Lower leg skin (tissue), 3 donors: Measurements from ENCODE around the gene ANKRD24.

ENCODE experiments used
- CTCF ChIP-seq, 3 donors: fragments of 450-650 bp; IDR thresholded peaks; one replicate each; pipeline ENCODE4 v1.5.1; 2016; ENCODE audit warnings: antibody characterized with exemption in 3 of 3, mild to moderate bottlenecking in 3 of 3, moderate library complexity in 2 of 3
- POLR2A ChIP-seq, 2 donors: fragments of 450-650 bp; IDR thresholded peaks; one replicate each; pipeline ENCODE4 v1.6.1; 2016 to 2017; ENCODE audit warnings: antibody characterized with exemption in 2 of 2, mild to moderate bottlenecking in 1 of 2, moderate library complexity in 1 of 2

GRCh38 chr19:4140237-4140711, 42.2 kb upstream of the ANKRD24 start:
- no peak for TF ChIP-seq CTCF (IDR thresholded peaks at IDR 0.05)
- no peak for TF ChIP-seq POLR2A (IDR thresholded peaks at IDR 0.05)
